HEK293 (cell line): Measurements from ENCODE around the gene TNN.

Experiments used
- GLI4 ChIP-seq: fragments of 450-650 bp; formaldehyde crosslinking; IDR thresholded peaks from 2 replicates; pipeline ENCODE4 v1.5.1; 2016; ENCODE audit warnings: missing biosample characterization, missing genetic modification characterization
- SP2 ChIP-seq: fragments of 450-650 bp; formaldehyde crosslinking; IDR thresholded peaks from 2 replicates; pipeline ENCODE4 v1.5.1; 2016; ENCODE audit warnings: missing biosample characterization, missing genetic modification characterization
- TCF7L2 ChIP-seq: IDR thresholded peaks from 2 replicates; pipeline ENCODE4 v1.6.1; 2011; ENCODE audit warnings: low read depth, mild to moderate bottlenecking, inconsistent platforms, low read length, moderate library complexity, borderline replicate concordance
- ZFHX2 ChIP-seq: fragments of 450-650 bp; formaldehyde crosslinking; conservative IDR thresholded peaks from 2 replicates; pipeline ENCODE4 v1.5.1; 2016; ENCODE audit warnings: missing biosample characterization, missing genetic modification characterization
- ZNF10 ChIP-seq: fragments of 450-650 bp; formaldehyde crosslinking; IDR thresholded peaks from 2 replicates; pipeline ENCODE4 v1.5.1; 2017; ENCODE audit warnings: missing biosample characterization, missing genetic modification characterization
- ZNF146 ChIP-seq: fragments of 450-650 bp; formaldehyde crosslinking; IDR thresholded peaks from 2 replicates; pipeline ENCODE4 v1.5.1; 2016; ENCODE audit warnings: missing biosample characterization, missing genetic modification characterization
- ZNF19 ChIP-seq: fragments of 450-650 bp; formaldehyde crosslinking; IDR thresholded peaks from 2 replicates; pipeline ENCODE4; 2016; ENCODE audit warnings: missing biosample characterization, missing genetic modification characterization, low read depth
- ZNF274 ChIP-seq, 2 experiments: fragments of 200-500 bp in 1 of 2; fragments of 450-650 bp in 1 of 2; sonication (Bioruptor generic) in 1 of 2; formaldehyde crosslinking in 1 of 2; IDR thresholded peaks; 2 replicates each; pipeline versions ENCODE4 v1.5.1 to v1.6.1; 2014 to 2016; ENCODE audit warnings: borderline replicate concordance in 1 of 2, inconsistent platforms in 1 of 2, low read length in 1 of 2, missing biosample characterization in 1 of 2, missing genetic modification characterization in 1 of 2
- ZNF292 ChIP-seq: fragments of 450-650 bp; formaldehyde crosslinking; IDR thresholded peaks from 2 replicates; pipeline ENCODE4 v1.5.1; 2016; ENCODE audit warnings: low read depth, missing biosample characterization, missing genetic modification characterization, borderline replicate concordance
- ZNF311 ChIP-seq: fragments of 450-650 bp; formaldehyde crosslinking; IDR thresholded peaks from 2 replicates; pipeline ENCODE4 v1.5.1; 2017; ENCODE audit warnings: missing biosample characterization, missing genetic modification characterization, borderline replicate concordance
- ZNF776 ChIP-seq: fragments of 450-650 bp; formaldehyde crosslinking; IDR thresholded peaks from 2 replicates; pipeline ENCODE4 v1.5.0; 2017; ENCODE audit warnings: missing biosample characterization, missing genetic modification characterization, borderline replicate concordance
- TF ChIP-seq, protein P1 (sequence below): fragments of 450-650 bp; formaldehyde crosslinking; IDR thresholded peaks from 2 replicates; pipeline ENCODE4 v1.5.1; 2016; ENCODE audit warnings: missing biosample characterization, missing genetic modification characterization
- TF ChIP-seq, protein P2 (sequence below): fragments of 450-650 bp; formaldehyde crosslinking; optimal IDR thresholded peaks from 2 replicates; pipeline ENCODE3; 2016; ENCODE audit warnings: missing biosample characterization, mild to moderate bottlenecking, missing genetic modification characterization

DNA sequence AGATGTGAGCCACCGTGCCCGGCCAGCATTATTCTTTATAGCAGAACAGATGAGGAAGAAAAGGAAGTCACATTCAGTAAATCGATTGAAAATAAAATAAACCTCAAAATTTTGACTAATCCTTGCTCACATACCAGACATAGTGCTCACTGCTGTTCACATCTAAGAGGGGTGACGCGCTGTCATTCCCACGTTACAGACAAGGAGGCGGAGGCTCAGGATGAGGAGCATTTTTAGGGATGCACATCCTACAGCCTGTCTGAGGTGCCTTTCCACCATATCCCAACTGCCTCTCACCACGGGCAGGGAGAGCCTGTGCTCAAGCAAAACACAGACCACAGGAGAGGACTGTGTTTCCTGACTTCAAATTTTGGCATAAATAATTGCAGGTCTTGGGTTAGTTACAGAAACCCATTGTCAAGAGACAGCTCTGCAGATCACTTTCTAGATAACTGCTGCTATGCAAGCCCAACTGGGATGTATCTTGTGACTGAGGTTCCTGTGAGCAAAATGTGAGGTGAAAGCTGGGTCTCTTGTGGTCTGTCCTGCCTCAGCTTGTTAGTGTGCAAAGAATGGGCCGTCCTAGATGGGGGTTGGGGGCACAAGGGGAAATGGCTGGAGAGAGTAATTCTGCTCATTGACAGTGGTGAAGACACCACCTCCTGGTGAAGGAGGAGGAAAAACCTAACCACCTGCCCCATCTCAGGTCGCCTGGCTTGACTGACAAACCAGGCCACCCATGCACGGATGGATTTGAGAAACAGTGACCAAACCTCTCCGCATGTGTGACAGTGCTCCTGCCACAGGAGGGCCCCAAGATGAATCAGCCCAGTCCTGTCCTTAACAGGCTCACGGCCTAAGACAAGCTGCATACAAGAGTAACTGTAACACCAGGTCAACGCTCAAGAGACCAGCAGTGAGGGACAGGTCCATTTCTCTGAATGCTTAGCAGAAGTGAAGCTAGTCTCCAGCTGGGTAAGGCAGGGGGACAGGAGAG is 8.2 kb downstream of the TNN start:
- TF ChIP-seq ZFHX2 (tag by site-specific recombination) = no peak
- TF ChIP-seq, protein P1, sequence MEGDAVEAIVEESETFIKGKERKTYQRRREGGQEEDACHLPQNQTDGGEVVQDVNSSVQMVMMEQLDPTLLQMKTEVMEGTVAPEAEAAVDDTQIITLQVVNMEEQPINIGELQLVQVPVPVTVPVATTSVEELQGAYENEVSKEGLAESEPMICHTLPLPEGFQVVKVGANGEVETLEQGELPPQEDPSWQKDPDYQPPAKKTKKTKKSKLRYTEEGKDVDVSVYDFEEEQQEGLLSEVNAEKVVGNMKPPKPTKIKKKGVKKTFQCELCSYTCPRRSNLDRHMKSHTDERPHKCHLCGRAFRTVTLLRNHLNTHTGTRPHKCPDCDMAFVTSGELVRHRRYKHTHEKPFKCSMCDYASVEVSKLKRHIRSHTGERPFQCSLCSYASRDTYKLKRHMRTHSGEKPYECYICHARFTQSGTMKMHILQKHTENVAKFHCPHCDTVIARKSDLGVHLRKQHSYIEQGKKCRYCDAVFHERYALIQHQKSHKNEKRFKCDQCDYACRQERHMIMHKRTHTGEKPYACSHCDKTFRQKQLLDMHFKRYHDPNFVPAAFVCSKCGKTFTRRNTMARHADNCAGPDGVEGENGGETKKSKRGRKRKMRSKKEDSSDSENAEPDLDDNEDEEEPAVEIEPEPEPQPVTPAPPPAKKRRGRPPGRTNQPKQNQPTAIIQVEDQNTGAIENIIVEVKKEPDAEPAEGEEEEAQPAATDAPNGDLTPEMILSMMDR (tag by site-specific recombination) = no peak
- TF ChIP-seq SP2 (tag by site-specific recombination) = no peak
- no peak for TF ChIP-seq ZNF311 (tag by site-specific recombination)
- TF ChIP-seq GLI4 (tag by site-specific recombination) = no peak
- no peak for TF ChIP-seq ZNF292
- TF ChIP-seq ZNF274 (IDR thresholded peaks at IDR 0.05; ENCODE audit: low read length) = no peak
- no peak for TF ChIP-seq ZNF274 (tag by site-specific recombination; IDR thresholded peaks at IDR 0.05; ENCODE audit: borderline replicate concordance)
- TF ChIP-seq TCF7L2 = no peak
- TF ChIP-seq ZNF146 (tag by site-specific recombination) = no peak
- TF ChIP-seq ZNF10 (tag by site-specific recombination) = no peak
- TF ChIP-seq ZNF776 (tag by site-specific recombination) = no peak
- TF ChIP-seq ZNF19 = no peak
- TF ChIP-seq, protein P2, sequence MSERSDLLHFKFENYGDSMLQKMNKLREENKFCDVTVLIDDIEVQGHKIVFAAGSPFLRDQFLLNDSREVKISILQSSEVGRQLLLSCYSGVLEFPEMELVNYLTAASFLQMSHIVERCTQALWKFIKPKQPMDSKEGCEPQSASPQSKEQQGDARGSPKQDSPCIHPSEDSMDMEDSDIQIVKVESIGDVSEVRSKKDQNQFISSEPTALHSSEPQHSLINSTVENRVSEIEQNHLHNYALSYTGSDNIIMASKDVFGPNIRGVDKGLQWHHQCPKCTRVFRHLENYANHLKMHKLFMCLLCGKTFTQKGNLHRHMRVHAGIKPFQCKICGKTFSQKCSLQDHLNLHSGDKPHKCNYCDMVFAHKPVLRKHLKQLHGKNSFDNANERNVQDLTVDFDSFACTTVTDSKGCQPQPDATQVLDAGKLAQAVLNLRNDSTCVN (tag by site-specific recombination) = no peak
